GM18519 (cell line): ENCODE data around the gene ARHGAP8.
"Not testable (repeated sequence)": the region's sequence is repeated elsewhere in the genome, so short reads cannot be mapped to it uniquely, and the experiment has no call there.

ENCODE experiments used
- ATAC-seq: cut with Tn5 transposase; IDR thresholded peaks from one replicate; pipeline ENCODE4 v1.9.1; 2021; ENCODE audit warnings: mild to moderate bottlenecking, moderate library complexity; ENCODE audit not compliant: unreplicated experiment, low FRiP score

The ARHGAP8 gene

GRCh38 chr22:44737406-44738346 is 14.7 kb upstream of the ARHGAP8 start:
- ATAC-seq: no peak

- no peak for ATAC-seq
These were observed 14.0 kb upstream of the ARHGAP8 start for GRCh38 chr22:44738347-44738715.

GRCh38 chr22:44739024-44739423 is 13.4 kb upstream of the ARHGAP8 start:
- ATAC-seq: no peak

DNA sequence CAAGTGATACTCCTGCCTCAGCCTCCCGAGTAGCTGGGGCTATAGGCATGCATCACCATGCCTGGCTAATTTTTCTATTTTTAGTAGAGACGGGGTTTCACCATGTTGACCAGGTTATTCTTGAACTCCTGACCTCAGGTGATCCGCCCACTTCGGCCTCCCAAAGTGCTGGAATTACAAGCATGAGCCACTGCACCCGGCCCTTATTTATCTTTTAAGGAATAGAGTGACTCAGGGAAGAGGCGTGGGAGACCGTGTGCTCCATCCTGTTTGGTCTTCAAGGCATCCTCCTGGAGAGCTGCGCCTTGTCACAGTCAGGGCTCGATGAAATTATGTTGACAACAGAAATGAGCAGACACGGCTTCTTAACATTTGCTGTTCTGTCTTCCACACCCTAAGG is 12.7 kb upstream of the ARHGAP8 start:
- not testable (repeated sequence) for ATAC-seq

- no peak for ATAC-seq
These were observed 12.1 kb upstream of the ARHGAP8 start for GRCh38 chr22:44740307-44740706.

GRCh38 chr22:44741929-44742328 is 10.4 kb upstream of the ARHGAP8 start:
- ATAC-seq: no peak

DNA sequence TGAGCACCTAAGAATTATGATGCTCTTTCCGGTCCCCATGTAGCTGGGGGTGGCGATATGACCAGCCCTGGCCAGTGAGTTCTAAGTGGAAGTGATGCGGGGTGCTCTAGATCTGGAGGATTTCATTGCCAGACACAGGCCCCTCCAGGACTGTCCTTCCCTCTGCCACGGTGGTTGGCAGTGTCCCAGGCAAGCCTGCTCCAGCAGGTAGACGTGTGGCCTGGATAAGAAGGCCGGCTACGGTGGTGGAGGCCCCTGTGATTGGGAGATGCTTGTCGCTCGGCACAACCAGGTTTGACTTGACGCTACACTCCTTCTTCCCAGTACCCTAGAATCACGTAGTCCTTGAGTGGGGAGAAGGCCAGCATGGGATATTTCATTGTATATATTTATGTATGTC is 9.1 kb upstream of the ARHGAP8 start:
- no peak for ATAC-seq

DNA sequence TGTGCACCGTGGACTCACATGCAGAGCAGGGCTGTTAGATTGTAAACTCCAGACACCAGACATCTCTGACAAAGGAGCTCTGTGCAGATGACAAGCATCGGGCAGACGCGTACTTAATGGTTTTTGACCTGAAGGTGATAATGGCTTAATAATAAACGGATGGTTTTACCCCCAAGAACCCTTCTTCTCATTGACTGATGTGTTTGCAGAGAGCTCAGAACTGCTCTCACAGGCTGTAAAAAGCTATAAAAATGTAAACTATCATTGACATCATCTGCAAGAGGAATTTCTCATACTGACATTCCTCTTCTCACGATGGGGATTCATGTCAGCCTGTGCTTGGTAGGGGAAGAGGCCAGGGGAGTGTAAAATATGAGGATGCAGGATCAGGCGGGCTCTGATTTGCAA is 8.6 kb upstream of the ARHGAP8 start:
- ATAC-seq: no peak

- no peak for ATAC-seq
These were observed 6.3 kb upstream of the ARHGAP8 start for GRCh38 chr22:44745853-44746789.

DNA sequence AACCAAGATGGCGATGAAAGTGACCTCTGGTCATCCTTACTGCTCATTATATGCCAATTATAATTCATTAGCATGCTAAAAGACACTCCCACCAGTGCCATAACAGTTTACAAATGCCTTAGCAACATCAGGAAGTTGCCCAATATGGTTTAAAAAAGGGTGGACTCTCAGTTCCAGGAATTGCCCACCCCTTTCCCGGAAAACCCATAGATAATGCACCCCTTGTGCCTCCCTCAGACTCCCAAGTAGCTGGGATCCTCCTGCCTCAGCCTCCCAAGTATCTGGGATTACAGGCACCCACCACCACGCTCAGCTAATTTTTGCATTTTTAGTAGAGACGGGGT is 4.6 kb upstream of the ARHGAP8 start:
- ATAC-seq: not testable (repeated sequence)

- no peak for ATAC-seq
These were observed 3.9 kb upstream of the ARHGAP8 start for GRCh38 chr22:44748524-44748923.

GRCh38 chr22:44750481-44750880 is 1.9 kb upstream of the ARHGAP8 start:
- no peak for ATAC-seq

DNA sequence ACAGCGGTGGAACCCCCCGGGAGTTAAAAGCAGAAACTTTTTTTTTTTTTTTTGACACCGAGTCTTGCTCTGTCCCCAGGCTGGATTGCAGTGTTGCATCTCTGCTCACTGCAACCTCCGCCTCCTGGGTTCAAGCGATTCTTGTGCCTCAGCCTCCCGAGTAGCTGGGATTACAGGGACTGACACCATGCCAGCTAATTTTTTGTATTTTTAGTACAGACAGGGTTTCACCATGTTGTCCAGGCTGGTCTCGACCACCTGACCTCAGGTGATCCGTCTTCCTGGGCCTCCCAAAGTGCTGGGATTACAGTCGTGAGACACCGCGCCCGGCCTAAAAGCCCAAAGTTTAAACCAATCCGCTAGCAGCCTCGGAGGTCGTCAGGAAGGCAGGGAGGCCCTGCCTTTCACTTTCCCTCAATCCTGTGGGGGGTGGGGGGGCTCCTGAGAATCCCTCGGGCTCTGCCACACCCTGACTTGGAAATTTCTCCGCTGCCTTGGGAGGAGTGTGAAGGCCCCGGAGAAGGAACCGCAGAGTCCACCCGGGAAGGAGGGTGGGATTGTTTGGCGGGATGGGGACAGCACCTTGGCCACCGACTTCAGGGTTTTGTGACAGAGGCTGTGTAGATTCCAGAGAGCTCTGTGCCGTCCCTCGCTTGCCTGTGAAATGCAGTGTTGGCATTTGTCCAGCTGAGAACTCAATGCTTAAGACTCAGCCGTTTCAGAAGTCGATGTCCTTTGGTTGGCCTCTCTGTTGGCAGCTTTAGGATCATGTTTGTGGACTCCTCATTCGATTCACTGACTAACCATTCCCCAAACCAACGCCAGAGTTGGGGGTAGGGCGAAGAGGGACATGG is 1.0 kb downstream of the ARHGAP8 start:
- no peak for ATAC-seq

GRCh38 chr22:44754998-44755397 is 2.6 kb downstream of the ARHGAP8 start:
- no peak for ATAC-seq

DNA sequence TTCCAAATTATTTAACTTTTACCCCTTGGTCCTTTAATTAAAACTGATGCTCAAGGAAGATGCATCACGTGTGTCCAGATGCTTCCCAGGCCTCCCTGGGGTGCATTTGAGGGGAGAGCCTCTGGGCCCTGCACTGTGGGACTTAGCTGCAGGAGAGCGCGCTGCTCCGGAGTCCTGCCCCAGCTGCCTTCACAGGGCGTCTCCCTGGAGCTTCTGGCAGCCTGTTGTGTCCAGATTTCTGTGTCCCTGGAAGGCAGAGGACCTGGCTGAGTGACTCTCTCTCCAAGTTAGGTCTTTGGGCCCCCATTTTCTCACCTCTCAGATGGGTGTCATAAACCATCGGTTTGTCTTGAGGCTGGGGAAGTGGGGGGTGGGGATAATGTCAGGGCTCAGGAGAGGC is 3.0 kb downstream of the ARHGAP8 start:
- ATAC-seq: no peak

- no peak for ATAC-seq
These were observed 3.6 kb downstream of the ARHGAP8 start for GRCh38 chr22:44755956-44756361.

GRCh38 chr22:44758344-44758973 is 6.1 kb downstream of the ARHGAP8 start:
- no peak for ATAC-seq

GRCh38 chr22:44759001-44759400 is 6.6 kb downstream of the ARHGAP8 start:
- no peak for ATAC-seq

DNA sequence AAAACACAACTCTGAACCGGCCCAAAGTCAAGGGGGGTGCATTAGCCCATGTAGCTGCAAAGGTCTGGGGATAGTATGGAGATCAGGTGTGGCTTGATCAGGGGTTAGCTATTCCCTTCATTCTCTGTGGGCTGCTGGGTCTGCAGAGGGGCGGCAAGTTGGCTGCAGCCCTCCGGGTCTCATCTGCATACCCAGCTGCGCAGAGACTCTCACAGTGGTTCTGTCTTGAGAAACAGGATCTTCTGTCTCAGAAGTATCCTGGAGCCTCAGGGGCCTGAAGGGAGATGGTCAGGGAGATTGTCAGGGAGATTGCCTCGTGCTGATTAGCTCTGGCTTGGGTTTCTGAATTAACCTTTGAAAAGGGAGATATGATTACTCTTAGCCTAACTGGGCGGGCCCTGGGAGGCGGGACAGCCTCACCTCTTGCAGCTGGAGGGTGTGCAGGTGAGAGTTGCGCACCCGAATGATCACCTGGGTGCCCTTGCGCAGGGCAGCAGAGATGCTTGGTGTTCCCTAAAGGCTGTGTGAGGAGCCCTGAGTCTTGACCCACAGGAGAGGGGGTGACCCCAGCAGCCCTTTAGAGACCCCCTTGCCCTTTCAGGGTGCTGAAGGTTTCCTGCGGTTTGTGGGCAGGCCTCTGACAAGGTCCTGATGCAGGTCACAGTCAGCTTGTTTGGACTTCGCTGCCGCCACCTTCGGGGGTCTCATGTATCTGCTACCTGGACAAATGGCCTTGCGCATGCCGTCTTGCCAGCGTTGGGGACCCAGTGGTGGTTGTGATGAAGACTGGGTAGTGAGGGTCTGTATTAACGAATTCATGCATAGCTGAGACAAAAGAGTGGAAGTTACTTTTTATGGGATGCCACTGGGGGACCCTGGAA is 7.3 kb downstream of the ARHGAP8 start:
- ATAC-seq: no peak
